Hematopoietic multipotent progenitor cell treated with erythropoietin and hydrocortisone succinate and interleukin-3 and kit ligand, for 8 days (in vitro differentiated cells): ENCODE data around the gene GABRE.

ENCODE experiments used
- DNase-seq: peaks from one replicate; pipeline ENCODE4 v3.0.0-alpha.2; 2015

GABRE gene

GRCh38 chrX:151974336-151975227 is at the start of gene GABRE:
Gene GABRE, minus strand, starts transcription at chrX:151974676. Its CDS starts 51 bp downstream, at chrX:151974625.
- no peak for DNase-seq

- no peak for DNase-seq
These were observed 46.4 kb upstream of the GABRE start for GRCh38 chrX:152020888-152021287.

GRCh38 chrX:151999813-152000212 is 25.3 kb upstream of the GABRE start:
- DNase-seq, result no peak

GRCh38 chrX:151997539-151997938 is 23.1 kb upstream of the GABRE start:
- DNase-seq, result no peak

GRCh38 chrX:151996347-151996746 is 21.9 kb upstream of the GABRE start:
- DNase-seq, result no peak

GRCh38 chrX:151994476-151994875 is 20.0 kb upstream of the GABRE start:
- no peak for DNase-seq

GRCh38 chrX:151988706-151989299 is 14.3 kb upstream of the GABRE start:
- no peak for DNase-seq

- DNase-seq, result no peak
These were observed 12.6 kb upstream of the GABRE start for GRCh38 chrX:151987108-151987507.

GRCh38 chrX:151985955-151986354 is 11.5 kb upstream of the GABRE start:
- DNase-seq, result no peak

GRCh38 chrX:151985531-151985930 is 11.1 kb upstream of the GABRE start:
- DNase-seq, result no peak

- DNase-seq, result no peak
These were observed 10.4 kb upstream of the GABRE start for GRCh38 chrX:151984902-151985301.

- DNase-seq, result no peak
These were observed 9.9 kb upstream of the GABRE start for GRCh38 chrX:151984328-151984727.

- no peak for DNase-seq
These were observed 8.7 kb upstream of the GABRE start for GRCh38 chrX:151983186-151983585.

- no peak for DNase-seq
These were observed 7.7 kb upstream of the GABRE start for GRCh38 chrX:151982222-151982621.

- no peak for DNase-seq
These were observed 6.7 kb upstream of the GABRE start for GRCh38 chrX:151981129-151981528.

GRCh38 chrX:151977923-151978322 is 3.4 kb upstream of the GABRE start:
- no peak for DNase-seq

GRCh38 chrX:151977009-151977408 is 2.5 kb upstream of the GABRE start:
- DNase-seq, result no peak

GRCh38 chrX:151975736-151976275 is 1.3 kb upstream of the GABRE start:
- no peak for DNase-seq

GRCh38 chrX:151975228-151975593 is 735 bp upstream of the GABRE start:
- no peak for DNase-seq

GRCh38 chrX:151973851-151974335 is 583 bp downstream of the GABRE start:
- DNase-seq, result no peak

GRCh38 chrX:151973060-151973661 is 1.3 kb downstream of the GABRE start:
- DNase-seq, result no peak

- DNase-seq, result no peak
These were observed 3.8 kb downstream of the GABRE start for GRCh38 chrX:151970661-151971060.

GRCh38 chrX:151970027-151970426 is 4.4 kb downstream of the GABRE start:
- no peak for DNase-seq

GRCh38 chrX:151966236-151966635 is 8.2 kb downstream of the GABRE start:
- no peak for DNase-seq
